Osteocyte (in vitro differentiated cells): Measurements from ENCODE around the gene HECTD1. TPM values are rescaled to one million over a fixed set of nuclear protein-coding genes. Genes with fewer than 3 reads are reported as not detected.

Source experiments
- DNase-seq: peaks from one replicate; pipeline ENCODE4 v3.0.0; 2021; ENCODE audit warnings: mixed read lengths; ENCODE audit not compliant: unreplicated experiment; ENCODE audit errors: extremely low spot score
- H3K27ac Mint-ChIP-seq: one replicate; pipeline ENCODE4 v1.8.0; 2021; ENCODE audit warnings: mild to moderate bottlenecking, mixed read lengths; ENCODE audit not compliant: unreplicated experiment
- H3K27me3 Mint-ChIP-seq: one replicate; pipeline ENCODE4 v1.8.0; 2021; ENCODE audit warnings: mixed read lengths; ENCODE audit not compliant: unreplicated experiment
- H3K36me3 Mint-ChIP-seq: one replicate; pipeline ENCODE4 v1.8.0; 2021; ENCODE audit warnings: mixed read lengths; ENCODE audit not compliant: unreplicated experiment
- H3K4me1 Mint-ChIP-seq: one replicate; pipeline ENCODE4 v1.8.0; 2021; ENCODE audit warnings: mixed read lengths; ENCODE audit not compliant: unreplicated experiment
- H3K4me3 Mint-ChIP-seq: one replicate; pipeline ENCODE4 v1.8.0; 2021; ENCODE audit warnings: mild to moderate bottlenecking, moderate library complexity, mixed read lengths; ENCODE audit not compliant: unreplicated experiment
- H3K9me3 Mint-ChIP-seq: one replicate; pipeline ENCODE4 v1.8.0; 2021; ENCODE audit warnings: mixed read lengths; ENCODE audit not compliant: unreplicated experiment
- total RNA-seq: library from RNA; stranded (reverse); gene quantifications from 2 replicates; pipeline ENCODE4 v1.2.1, GENCODE V29; 2021
- TF ChIP-seq, protein P1 (sequence below): fragments of 200-600 bp; sonication (generic); IDR thresholded peaks from 2 replicates; pipeline ENCODE4 v1.5.0; 2021; ENCODE audit warnings: antibody characterized with exemption, mild to moderate bottlenecking, moderate library complexity

Gene HECTD1
- total RNA-seq, 1 donor from 2014 or later, result 175 TPM

DNA sequence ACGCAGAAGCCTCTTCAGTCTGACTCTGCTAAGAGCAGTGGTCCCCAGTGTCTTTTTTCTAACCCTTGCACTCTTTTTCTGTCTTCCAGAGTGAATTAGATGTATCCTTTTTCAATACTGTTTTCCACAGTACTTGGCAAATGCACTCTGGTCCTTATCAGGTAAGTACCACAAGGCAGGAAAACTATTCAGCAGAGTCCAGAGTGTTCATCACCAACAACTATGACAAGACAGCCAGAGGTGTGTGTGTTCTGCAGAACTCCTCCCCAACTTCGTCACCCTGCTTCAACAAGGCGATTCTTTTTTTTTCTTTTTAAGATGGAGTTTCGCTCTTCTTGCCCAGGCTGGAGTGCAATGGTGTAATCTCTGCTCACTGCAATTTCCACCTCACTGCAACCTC is 127.1 kb downstream of the HECTD1 start:
- H3K27ac Mint-ChIP-seq, result peak overlapping the region; percentile 69
- DNase-seq, result no peak
- H3K36me3 Mint-ChIP-seq, result no peaks in the 10 kb centered on the region
- no peak overlapping the region for H3K4me3 Mint-ChIP-seq
- no peaks in the 10 kb centered on the region for H3K27me3 Mint-ChIP-seq
- H3K4me1 Mint-ChIP-seq, result peaks cover 16% of the 10 kb centered on the region
- TF ChIP-seq, protein P1, sequence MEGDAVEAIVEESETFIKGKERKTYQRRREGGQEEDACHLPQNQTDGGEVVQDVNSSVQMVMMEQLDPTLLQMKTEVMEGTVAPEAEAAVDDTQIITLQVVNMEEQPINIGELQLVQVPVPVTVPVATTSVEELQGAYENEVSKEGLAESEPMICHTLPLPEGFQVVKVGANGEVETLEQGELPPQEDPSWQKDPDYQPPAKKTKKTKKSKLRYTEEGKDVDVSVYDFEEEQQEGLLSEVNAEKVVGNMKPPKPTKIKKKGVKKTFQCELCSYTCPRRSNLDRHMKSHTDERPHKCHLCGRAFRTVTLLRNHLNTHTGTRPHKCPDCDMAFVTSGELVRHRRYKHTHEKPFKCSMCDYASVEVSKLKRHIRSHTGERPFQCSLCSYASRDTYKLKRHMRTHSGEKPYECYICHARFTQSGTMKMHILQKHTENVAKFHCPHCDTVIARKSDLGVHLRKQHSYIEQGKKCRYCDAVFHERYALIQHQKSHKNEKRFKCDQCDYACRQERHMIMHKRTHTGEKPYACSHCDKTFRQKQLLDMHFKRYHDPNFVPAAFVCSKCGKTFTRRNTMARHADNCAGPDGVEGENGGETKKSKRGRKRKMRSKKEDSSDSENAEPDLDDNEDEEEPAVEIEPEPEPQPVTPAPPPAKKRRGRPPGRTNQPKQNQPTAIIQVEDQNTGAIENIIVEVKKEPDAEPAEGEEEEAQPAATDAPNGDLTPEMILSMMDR, result no peak
- no peaks in the 10 kb centered on the region for H3K9me3 Mint-ChIP-seq

DNA sequence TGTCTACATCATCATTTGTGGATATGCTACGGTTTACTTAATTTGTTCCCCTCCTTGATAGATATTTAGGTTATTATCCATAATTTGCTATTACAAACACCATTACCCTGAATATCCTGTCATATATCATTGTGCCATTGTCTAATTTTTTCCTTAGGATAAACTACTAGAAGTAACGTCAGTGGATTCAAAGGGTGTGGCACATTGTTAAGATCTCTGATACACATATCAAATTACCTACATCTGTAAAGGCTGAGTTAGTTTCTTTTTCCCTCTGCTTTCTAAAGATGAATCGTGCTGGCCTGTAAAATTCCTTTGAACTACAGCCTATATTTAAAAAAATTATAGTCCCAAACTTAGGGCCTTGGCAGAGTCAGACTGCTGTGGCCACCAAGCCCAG is 127.5 kb downstream of the HECTD1 start:
- peak overlapping the region; percentile 69 for H3K27ac Mint-ChIP-seq
- TF ChIP-seq, protein P1, result no peak
- H3K27me3 Mint-ChIP-seq, result no peaks in the 10 kb centered on the region

DNA sequence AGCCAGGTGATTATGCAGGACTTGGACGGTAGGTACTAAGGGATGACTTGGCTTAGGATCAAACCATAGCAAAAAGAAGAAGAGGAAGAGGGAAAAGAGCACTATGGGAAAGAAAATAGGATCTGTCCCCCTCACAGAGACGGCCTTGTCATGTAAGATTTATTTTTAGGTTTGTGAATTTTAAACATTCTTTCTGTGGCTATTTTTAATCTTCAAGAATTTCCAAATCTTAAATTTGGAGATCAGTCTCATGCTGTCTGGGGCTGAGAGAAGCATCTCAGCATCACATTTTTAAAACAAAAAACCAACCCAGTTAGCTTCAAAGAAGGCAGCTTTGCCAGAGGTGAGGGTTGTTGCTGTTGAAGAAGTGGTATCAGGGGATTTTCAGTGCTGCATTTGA is 128.8 kb downstream of the HECTD1 start:
- TF ChIP-seq, protein P1, result no peak
- H3K9me3 Mint-ChIP-seq, result peaks cover 5% of the 10 kb centered on the region
- no peak overlapping the region for H3K4me3 Mint-ChIP-seq
- peaks cover 6% of the 10 kb centered on the region for H3K36me3 Mint-ChIP-seq
- DNase-seq, result no peak
- no peak overlapping the region for H3K27ac Mint-ChIP-seq
- no peaks in the 10 kb centered on the region for H3K27me3 Mint-ChIP-seq
- H3K4me1 Mint-ChIP-seq, result peaks cover 16% of the 10 kb centered on the region

More for the DNA sequence above, 127.5 kb downstream of the HECTD1 start:
- Mint-ChIP-seq H3K4me3 (no peak overlapping the region), H3K36me3 (peaks cover 4% of the 10 kb centered on the region), H3K4me1 (peaks cover 16% of the 10 kb centered on the region), H3K9me3 (peaks cover 4% of the 10 kb centered on the region)
- no peak for DNase-seq

DNA sequence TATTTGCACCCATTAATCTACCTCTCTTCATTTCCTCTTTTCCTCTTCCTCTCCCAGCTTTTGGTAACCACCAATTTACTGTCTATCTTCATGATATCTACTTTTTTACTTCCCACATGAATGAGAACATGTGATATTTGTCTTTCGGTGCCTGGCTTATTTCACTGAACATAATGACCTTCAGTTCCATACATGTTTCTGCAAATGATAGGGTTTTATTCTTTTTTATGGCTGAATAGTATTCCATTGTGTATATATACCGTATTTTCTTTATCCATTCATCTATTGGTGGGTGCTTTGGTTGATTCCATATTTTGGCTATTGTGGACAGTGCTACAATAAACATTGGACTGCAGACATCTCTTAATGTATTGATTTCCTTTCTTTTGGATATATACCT is 132.4 kb downstream of the HECTD1 start:
- Mint-ChIP-seq H3K36me3 (peaks cover 13% of the 10 kb centered on the region), H3K9me3 (peaks cover 5% of the 10 kb centered on the region), H3K4me1 (peaks cover 12% of the 10 kb centered on the region), H3K27me3 (no peaks in the 10 kb centered on the region), H3K27ac (no peak overlapping the region), H3K4me3 (no peak overlapping the region)
- TF ChIP-seq, protein P1, result no peak
- no peak for DNase-seq

DNA sequence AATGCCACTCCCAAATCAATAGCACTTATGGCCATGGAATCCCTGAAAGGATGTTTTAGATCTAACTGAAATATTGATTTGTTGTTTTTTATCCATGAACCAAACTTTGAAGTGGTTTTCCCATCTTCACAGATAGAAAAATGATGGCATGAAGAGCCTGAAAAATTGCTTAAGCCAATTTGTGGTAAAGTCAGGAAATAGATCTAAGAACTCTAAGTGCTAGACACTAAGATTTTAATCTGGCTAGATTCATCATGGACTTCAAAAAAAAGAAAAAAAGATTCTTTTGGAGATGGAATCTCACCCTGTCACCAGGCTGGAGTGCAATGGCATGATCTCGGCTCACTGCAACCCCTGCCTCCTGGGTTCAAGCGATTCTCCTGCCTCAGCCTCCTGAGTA is 136.4 kb downstream of the HECTD1 start:
- H3K27me3 Mint-ChIP-seq, result no peaks in the 10 kb centered on the region
- H3K4me3 Mint-ChIP-seq, result no peak overlapping the region
- DNase-seq, result no peak
- H3K36me3 Mint-ChIP-seq, result peaks cover 13% of the 10 kb centered on the region
- peaks cover 5% of the 10 kb centered on the region for H3K9me3 Mint-ChIP-seq
- H3K27ac Mint-ChIP-seq, result no peak overlapping the region
- peaks cover 5% of the 10 kb centered on the region for H3K4me1 Mint-ChIP-seq
- TF ChIP-seq, protein P1, result no peak
